Neural cell (in vitro differentiated cells): Measurements from ENCODE around the gene NUB1.

Experiments used
- CTCF ChIP-seq: fragments of 450-650 bp; IDR thresholded peaks from 2 replicates; pipeline ENCODE4 v1.5.1; 2014; ENCODE audit warnings: antibody characterized with exemption, mild to moderate bottlenecking, moderate library complexity; ENCODE audit not compliant: poor library complexity, severe bottlenecking
- EP300 ChIP-seq: fragments of 450-650 bp; conservative IDR thresholded peaks from 2 replicates; pipeline ENCODE4 v1.6.1; 2014; ENCODE audit warnings: antibody characterized with exemption, mild to moderate bottlenecking, moderate library complexity; ENCODE audit not compliant: poor library complexity, severe bottlenecking
- EZH2 ChIP-seq: fragments of 200-600, 300-800 bp; shearing (Covaris generic), sonication (generic); IDR thresholded peaks from 2 replicates; pipeline ENCODE4 v1.6.1; 2014; ENCODE audit warnings: antibody characterized with exemption, low read length, borderline replicate concordance, mild to moderate bottlenecking; ENCODE audit not compliant: insufficient read depth, poor library complexity, severe bottlenecking
- MXI1 ChIP-seq: fragments of 450-650 bp; conservative IDR thresholded peaks from 2 replicates; pipeline ENCODE4 v1.6.1; 2014; ENCODE audit warnings: antibody characterized with exemption, mild to moderate bottlenecking; ENCODE audit not compliant: poor library complexity, severe bottlenecking
- POLR2AphosphoS5 ChIP-seq: IDR thresholded peaks from 2 replicates; pipeline ENCODE4 v1.6.1; 2012
- RAD21 ChIP-seq: fragments of 450-650 bp; conservative IDR thresholded peaks from 2 replicates; pipeline ENCODE4 v1.6.1; 2014; ENCODE audit warnings: antibody characterized with exemption, mild to moderate bottlenecking, moderate library complexity
- REST ChIP-seq: IDR thresholded peaks from 2 replicates; pipeline ENCODE4 v1.6.1; 2012; ENCODE audit warnings: borderline replicate concordance
- SMC3 ChIP-seq: fragments of 450-650 bp; conservative IDR thresholded peaks from 2 replicates; pipeline ENCODE4 v1.6.1; 2014; ENCODE audit warnings: antibody characterized with exemption, mild to moderate bottlenecking, moderate library complexity; ENCODE audit not compliant: poor library complexity
- TAF1 ChIP-seq: IDR thresholded peaks from 2 replicates; pipeline ENCODE4 v1.6.1; 2012; ENCODE audit warnings: low read depth

DNA sequence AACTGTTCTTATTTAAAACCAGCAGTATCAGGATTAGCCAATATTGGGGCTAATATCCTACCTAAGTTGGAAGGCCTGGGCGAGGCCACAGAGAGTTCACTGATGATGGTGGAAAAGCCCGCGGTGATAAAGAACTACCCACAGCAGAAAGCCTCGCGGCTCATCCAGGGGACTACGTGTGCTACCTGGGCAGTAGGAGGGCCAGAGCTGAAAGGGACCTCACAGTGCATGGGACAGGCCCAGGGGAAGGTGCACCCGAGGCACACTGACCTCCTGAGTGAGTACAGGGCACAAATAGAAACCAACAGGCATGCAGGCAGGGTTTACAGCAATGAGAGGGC lies 66.9 kb downstream of the NUB1 start:
- TF ChIP-seq REST, result no peak
- no peak for TF ChIP-seq SMC3
- TF ChIP-seq CTCF, result no peak
- TF ChIP-seq POLR2AphosphoS5, result no peak
- no peak for TF ChIP-seq MXI1
- TF ChIP-seq EZH2, result no peak
- TF ChIP-seq EP300, result no peak
- TF ChIP-seq RAD21, result no peak
- no peak for TF ChIP-seq TAF1
